Vagina (tissue), 2 donors: ENCODE measurements around the gene HOXB3. TPM values are rescaled to one million over a fixed set of nuclear protein-coding genes. Genes with fewer than 3 reads are reported as not detected.
"Not testable (repeated sequence)": the region's sequence is repeated elsewhere in the genome, so short reads cannot be mapped to it uniquely, and the experiment has no call there.

ENCODE experiments used
- DNase-seq, 2 donors: peaks; one replicate each; pipeline ENCODE4 v3.0.0-alpha.2; 2017; ENCODE audit errors: extremely low spot score in 2 of 2
- H3K27ac ChIP-seq: fragments of 200-600 bp; sonication (generic); one replicate; pipeline ENCODE4 v1.5.1; 2019
- H3K27me3 ChIP-seq: fragments of 200-600 bp; sonication (generic); one replicate; pipeline ENCODE4 v1.5.1; 2019
- H3K36me3 ChIP-seq, 2 donors: fragments of 200-600 bp; sonication (generic); one replicate each; pipeline ENCODE4 v1.5.1; 2017 to 2019
- H3K4me1 ChIP-seq: fragments of 200-600 bp; sonication (generic); one replicate; pipeline ENCODE4 v1.5.1; 2019
- H3K4me3 ChIP-seq, 2 donors: fragments of 200-600 bp; sonication (generic); 1 replicate in 1 of 2; 2 replicates in 1 of 2; pipeline ENCODE4 v1.5.1; 2016 to 2019
- H3K9me3 ChIP-seq: fragments of 200-600 bp; sonication (generic); one replicate; pipeline ENCODE4 v1.5.1; 2019
- CTCF ChIP-seq, 3 experiments: fragments of 450-650 bp in 2 of 3; fragments of 200-600 bp in 1 of 3; sonication (generic) in 1 of 3; IDR thresholded peaks; one replicate each; pipeline ENCODE4 v1.5.1; 2017 to 2019; ENCODE audit warnings: antibody characterized with exemption in 3 of 3, mild to moderate bottlenecking in 2 of 3, moderate library complexity in 2 of 3
- POLR2A ChIP-seq, 2 donors: fragments of 450-650 bp; IDR thresholded peaks; one replicate each; pipeline ENCODE4 v1.6.1; 2017; ENCODE audit warnings: antibody characterized with exemption in 2 of 2, mild to moderate bottlenecking in 2 of 2, moderate library complexity in 2 of 2
- POLR2AphosphoS5 ChIP-seq, 2 donors: sonication (generic); formaldehyde crosslinking; IDR thresholded peaks; one replicate each; pipeline ENCODE4 v1.9.0; 2017; ENCODE audit warnings: antibody characterized with exemption in 2 of 2, mild to moderate bottlenecking in 2 of 2, low read depth in 1 of 2; ENCODE audit not compliant: insufficient read depth in 1 of 2
- intact Hi-C: fragments of 100-400 bp; cut with DNase I; formaldehyde crosslinking; loops from one replicate; pipeline ENCODE4 v1.15.1; 2023
- total RNA-seq: library from RNA; depleted of rRNA; stranded (reverse); fragments of >200 nt; gene quantifications from one replicate; pipeline ENCODE4 v1.2.3, GENCODE V29; 2016

The HOXB3 gene
- total RNA-seq, 1 donor from 2014 or later: 17.7 TPM

GRCh38 chr17:48541036-48541576, 48.9 kb downstream of the HOXB3 start:
- H3K36me3 ChIP-seq: no peaks in the 10 kb centered on the region
- H3K9me3 ChIP-seq: no peaks in the 10 kb centered on the region
- H3K4me3 ChIP-seq: peak overlapping the region; percentile 65 to 71
- intact Hi-C loops: no loop called here
- TF ChIP-seq CTCF (IDR thresholded peaks at IDR 0.05): no peak
- TF ChIP-seq POLR2A (IDR thresholded peaks at IDR 0.05): no peak
- TF ChIP-seq POLR2AphosphoS5 (IDR thresholded peaks at IDR 0.05; ENCODE audit: insufficient read depth in 1 of 2, low read depth in 1 of 2): no peak
- peaks cover 30% of the 10 kb centered on the region for H3K4me1 ChIP-seq
- DNase-seq: no peak
- H3K27ac ChIP-seq: peak overlapping the region; percentile 95
- no peaks in the 10 kb centered on the region for H3K27me3 ChIP-seq

- no peak for DNase-seq
- H3K27ac ChIP-seq: no peak overlapping the region
- no peak for TF ChIP-seq POLR2A (IDR thresholded peaks at IDR 0.05)
- TF ChIP-seq POLR2AphosphoS5 (IDR thresholded peaks at IDR 0.05; ENCODE audit: insufficient read depth in 1 of 2, low read depth in 1 of 2): no peak
- TF ChIP-seq CTCF (IDR thresholded peaks at IDR 0.05): no peak
- H3K27me3 ChIP-seq: no peaks in the 10 kb centered on the region
- H3K4me3 ChIP-seq: no peak overlapping the region
- H3K36me3 ChIP-seq: no peaks in the 10 kb centered on the region
- H3K9me3 ChIP-seq: no peaks in the 10 kb centered on the region
- intact Hi-C loops: no loop called here
- peaks cover 21% of the 10 kb centered on the region for H3K4me1 ChIP-seq
Measured at GRCh38 chr17:48540213-48540612, 49.8 kb downstream of the HOXB3 start.

- intact Hi-C loops: no loop called here
- Histone ChIP-seq H3K9me3 (no peaks in the 10 kb centered on the region), H3K27ac (no peak overlapping the region), H3K36me3 (no peaks in the 10 kb centered on the region), H3K27me3 (no peaks in the 10 kb centered on the region), H3K4me3 (no peak overlapping the region), H3K4me1 (peaks cover 15% of the 10 kb centered on the region)
- TF ChIP-seq POLR2AphosphoS5 (IDR thresholded peaks at IDR 0.05; ENCODE audit: insufficient read depth in 1 of 2, low read depth in 1 of 2) (no peak), POLR2A (IDR thresholded peaks at IDR 0.05) (no peak), CTCF (IDR thresholded peaks at IDR 0.05) (no peak)
- DNase-seq: no peak
Measured at GRCh38 chr17:48539177-48539576, 50.9 kb downstream of the HOXB3 start.

GRCh38 chr17:48537316-48537715, 52.7 kb downstream of the HOXB3 start:
- no peak for DNase-seq
- Histone ChIP-seq H3K27ac (no peak overlapping the region), H3K4me3 (no peak overlapping the region), H3K4me1 (peaks cover 14% of the 10 kb centered on the region), H3K9me3 (no peaks in the 10 kb centered on the region), H3K36me3 (no peaks in the 10 kb centered on the region), H3K27me3 (no peaks in the 10 kb centered on the region)
- intact Hi-C loops: no loop called here
- TF ChIP-seq POLR2AphosphoS5 (IDR thresholded peaks at IDR 0.05; ENCODE audit: insufficient read depth in 1 of 2, low read depth in 1 of 2): no peak
- no peak for TF ChIP-seq CTCF (IDR thresholded peaks at IDR 0.05)
- no peak for TF ChIP-seq POLR2A (IDR thresholded peaks at IDR 0.05)

- H3K36me3 ChIP-seq, H3K27me3 ChIP-seq, H3K4me1 ChIP-seq, DNase-seq, H3K4me3 ChIP-seq, intact Hi-C loops, H3K27ac ChIP-seq, H3K9me3 ChIP-seq: not testable (repeated sequence)
Measured at GRCh38 chr17:48535793-48536559, 54.1 kb downstream of the HOXB3 start.
